Measurements from ENCODE around the gene ELMO1.

The ELMO1 gene

DNA sequence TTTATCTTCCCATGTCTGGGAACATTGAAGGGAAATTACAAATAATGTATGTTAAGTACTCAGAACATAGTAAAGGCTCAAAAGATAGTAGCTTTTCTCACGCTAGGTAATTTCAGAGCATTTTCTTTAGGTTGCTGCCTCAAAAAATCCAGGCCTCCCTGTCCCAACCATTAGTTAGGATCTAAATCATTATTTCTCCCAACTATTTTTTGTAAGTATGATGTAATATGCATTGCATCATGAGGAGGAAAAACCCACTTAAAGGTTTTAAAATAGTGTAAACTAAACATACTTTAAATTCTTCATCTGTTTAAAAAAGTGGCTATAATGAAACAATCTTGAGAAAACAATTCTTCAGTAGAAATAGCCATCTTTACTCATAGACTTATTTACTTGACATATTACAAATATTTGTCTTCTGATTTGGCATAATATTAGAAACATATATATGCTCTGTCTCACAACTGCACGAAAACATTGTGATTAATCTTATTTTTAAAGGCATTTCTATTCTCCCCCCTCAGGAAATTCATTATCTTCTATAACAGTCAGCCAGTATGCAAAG, 329.3 kb downstream of the ELMO1 start:
- no peak for DNase-seq (ENCODE audit: low spot score)

DNA sequence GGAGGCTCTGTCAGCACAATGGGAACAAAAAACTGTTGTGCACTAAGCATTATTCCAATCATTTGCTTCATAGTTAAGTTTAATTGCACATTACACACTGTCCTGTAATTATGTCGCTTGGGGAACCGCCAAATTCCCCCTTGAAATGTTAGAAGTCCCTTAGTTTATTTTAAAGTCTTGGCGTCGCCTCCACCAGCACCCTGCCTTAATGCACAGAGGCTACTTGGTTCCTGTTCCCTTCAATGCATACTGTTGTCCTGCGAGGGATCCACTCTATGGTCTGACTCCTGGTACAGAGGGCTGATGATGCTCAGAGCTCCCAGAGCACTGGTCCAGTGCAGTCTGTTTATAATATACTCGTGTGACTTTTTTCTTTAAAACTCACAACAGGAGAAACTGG, 330.7 kb downstream of the ELMO1 start:
- no peak for DNase-seq (ENCODE audit: low spot score)

DNA sequence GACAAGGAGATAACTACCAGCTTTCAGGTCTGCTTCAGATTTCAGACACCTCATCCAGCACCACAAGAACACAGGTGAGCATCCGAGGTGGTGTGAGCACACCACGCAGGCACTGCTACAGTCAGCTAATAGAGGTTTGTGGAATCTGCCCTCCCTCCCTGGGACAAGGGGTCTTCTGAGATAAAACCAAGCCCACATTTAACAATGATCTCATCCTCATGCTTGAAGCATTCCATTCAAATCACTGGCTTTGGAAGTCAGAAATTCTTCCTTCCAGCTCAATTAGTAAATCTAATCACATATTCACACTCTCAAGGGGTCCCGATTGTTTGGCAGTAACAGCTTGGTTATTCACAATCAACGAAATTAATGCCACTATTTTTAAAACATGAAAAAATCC, 331.4 kb downstream of the ELMO1 start:
- no peak for DNase-seq (ENCODE audit: low spot score)

DNA sequence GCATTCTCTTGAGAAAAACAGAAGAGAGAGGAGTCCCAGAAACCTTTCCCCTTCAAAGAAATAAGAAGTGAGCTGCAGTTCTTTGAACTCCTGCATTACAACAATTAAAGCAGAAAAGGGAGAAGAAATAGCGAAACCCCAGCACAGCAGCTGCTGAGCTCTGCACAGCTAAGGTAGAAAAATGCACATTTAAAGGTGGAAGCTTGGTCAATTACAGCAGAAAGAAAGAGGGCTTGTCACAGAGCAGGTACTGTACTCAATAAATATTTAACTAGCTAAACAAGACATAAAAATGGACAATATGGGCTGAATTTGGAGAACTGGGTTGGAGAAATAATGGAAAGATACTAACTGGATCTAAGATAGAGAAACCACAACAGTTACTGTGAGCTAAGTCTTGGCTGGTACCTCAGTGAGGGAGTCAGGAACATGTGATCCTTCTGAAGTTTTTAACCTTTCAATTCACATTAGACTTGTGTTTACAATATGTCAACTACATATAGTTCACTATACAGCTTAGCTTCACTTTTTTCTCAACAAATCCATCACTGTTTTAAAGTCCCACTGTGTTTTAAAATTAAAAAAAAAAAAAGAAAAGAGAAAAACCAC, 332.5 kb downstream of the ELMO1 start:
- no peak for DNase-seq (ENCODE audit: low spot score)

DNA sequence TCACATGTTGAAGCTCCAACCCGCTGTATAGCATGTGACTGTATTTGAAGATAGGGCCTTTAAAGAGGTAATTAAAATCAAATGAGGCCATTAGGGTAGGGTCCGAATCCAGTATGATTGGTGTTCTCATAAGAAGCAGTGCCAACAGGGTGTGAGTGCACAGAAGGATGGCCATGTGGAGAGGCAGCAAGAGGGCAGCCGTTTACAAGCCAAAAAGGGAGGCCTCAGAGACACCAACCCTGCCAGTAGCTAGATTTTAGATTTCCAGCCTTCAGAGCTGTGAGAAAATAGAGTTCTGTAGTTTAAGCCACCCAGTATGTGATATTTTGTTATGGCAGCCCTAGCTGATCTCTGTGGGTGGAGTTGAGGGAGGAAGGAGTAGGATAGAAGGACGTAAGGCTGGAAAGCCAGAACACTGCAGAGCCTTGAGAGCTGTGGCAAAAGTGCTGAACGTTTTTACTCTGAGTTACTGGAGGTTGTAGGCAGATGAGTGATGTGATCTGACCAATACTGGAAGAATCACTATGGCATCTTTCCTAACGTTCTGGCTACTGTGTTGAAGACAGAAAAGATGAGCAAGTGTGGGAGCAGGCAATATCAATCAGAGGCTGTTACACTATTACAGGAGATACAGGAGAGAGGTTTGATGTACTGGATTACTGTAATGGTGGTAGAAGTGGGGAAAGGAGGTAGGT, 334.9 kb downstream of the ELMO1 start:
- DNase-seq (ENCODE audit: low spot score) = no peak

DNA sequence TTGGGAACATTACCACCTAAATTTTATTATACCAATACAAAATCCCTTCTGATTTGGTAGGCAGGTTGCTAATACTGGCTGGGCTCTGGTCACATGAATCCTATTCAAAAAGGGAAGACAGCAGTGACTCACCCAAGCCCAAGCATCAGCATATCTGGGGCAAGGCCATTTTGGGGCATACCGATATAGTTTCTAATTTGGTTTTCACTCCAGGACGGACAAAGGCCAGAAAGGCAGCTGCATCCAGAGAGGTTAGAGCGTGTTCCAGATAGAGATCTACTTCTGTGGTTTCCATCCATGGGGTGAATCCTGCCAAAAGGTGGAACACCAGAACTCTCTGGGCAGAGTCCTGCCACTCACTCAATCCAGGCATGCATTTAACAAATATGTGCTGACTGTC, 335.8 kb downstream of the ELMO1 start:
- DNase-seq (ENCODE audit: low spot score) = no peak

DNA sequence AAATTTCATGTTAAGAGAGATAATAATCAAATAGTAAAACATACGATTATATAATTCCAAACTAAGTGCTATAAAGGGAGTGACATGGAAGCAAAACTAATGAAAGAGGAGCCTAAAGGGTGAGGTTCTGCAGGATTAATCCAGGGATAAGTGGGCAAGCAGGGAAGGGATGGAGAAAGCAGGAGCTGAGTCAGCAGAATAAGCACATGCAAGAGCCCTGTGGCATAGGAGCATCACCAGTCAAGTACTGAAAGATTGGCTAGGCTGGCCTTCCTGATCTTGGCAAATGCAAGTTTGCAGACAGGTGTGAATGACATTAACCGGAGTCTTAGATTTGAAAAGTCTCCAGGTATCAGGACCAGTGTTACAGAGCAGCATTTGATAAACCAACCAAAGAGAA, 336.4 kb downstream of the ELMO1 start:
- no peak for DNase-seq (ENCODE audit: low spot score)

DNA sequence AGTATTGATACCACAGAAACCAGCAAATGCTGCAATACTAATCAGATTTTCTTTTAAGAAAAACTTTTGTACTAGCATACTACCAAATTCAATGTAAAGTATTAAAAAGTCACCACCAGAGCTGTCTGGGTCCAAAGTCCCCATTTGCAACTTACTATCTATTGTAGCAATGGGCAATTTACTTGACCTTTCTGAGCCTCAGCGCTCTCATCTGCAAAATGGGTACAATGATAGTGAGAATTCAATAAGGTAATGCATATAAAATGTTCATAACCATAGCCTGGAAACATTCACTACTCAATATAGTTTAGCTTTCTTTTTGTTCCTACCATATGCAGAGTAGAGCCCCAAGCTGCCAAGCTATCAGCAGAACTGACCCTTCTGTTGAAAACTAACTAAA, 337.2 kb downstream of the ELMO1 start:
- DNase-seq (ENCODE audit: low spot score) = no peak

DNA sequence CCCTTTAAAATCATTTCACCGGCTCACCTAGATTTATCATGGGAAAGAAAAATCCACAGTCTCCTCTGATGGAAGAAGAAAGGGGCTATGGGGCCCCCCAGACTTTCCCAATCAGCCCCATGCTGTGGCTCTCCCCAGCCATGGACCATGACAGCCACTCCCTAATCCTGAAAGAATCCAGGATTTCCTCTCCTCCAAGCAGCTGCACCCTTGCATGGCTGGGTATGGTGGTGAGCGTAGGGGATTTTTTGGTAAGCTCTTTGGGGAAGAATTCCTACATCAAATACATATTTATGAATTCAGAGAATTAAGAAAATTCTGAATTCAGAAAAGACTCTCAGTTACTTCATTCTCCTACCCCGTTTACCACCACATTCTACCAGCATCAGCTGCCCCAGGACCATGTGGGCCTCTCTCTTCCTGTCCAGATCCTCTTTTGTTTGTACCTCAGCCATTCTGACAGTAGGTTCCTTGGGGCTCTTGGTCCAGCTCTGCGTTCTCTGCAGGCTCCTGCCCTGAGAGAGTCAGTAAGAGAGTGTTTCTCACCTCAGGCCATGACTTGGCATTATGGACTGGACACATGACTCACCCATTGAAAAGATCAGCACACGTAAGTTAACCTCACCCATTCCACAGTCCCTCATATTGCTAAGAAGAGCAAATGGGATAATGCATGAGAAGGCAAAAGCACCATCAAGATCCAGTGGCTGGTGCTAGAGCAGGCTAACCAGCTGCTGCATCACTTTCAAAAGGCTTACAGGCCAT, 337.8 kb downstream of the ELMO1 start:
- DNase-seq (ENCODE audit: low spot score) = no peak

DNA sequence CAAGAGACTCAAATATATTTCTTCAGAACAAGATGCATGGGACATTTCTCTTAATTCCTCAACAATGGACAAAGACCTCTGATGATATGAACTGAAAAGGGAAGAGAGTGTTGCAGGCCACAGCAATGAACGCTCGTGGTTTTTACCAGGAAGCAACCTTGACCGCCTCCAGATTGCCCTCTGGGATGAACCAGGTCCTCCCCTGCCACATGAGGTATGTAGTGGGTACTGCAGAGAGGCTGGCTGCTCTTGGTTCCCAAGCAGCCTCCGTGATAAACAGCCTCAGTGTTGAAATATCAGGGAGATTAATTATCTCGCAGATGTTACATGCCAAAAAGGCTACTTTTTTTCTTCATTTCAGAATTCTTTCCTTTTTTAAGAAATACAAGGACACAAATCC, 338.8 kb downstream of the ELMO1 start:
- DNase-seq (ENCODE audit: low spot score) = no peak

DNA sequence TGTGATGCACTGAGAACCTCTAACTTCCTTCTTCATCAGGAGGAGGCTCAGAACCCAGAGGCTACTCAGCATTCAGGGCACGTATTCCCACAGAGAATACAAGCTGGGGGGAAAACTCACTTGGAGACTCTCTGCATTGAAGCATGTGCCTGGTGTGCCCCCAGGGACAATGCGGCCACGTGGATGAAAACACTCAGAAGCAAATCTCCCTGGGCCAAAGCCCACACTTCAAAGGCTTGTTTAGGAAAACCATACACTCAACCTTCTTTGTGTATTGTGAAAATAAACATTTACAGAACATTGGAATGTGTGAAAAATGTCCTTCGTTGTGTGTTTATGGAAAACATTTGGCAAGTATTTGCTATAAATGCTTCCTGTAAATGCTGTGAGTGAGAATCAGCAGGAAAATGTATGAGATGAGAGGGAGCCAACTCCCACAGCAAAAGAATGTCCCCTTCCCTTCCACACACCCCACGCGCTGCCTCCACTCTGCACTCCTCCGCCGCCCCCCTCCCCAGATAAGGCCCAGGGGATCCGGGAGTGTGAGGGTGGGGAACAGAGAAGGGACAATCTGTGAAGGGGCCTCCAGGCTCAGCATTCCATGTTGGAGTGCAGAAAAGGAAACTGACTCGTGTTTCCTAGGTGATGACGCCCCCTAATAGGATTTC, 339.5 kb downstream of the ELMO1 start:
- DNase-seq (ENCODE audit: low spot score) = no peak

DNA sequence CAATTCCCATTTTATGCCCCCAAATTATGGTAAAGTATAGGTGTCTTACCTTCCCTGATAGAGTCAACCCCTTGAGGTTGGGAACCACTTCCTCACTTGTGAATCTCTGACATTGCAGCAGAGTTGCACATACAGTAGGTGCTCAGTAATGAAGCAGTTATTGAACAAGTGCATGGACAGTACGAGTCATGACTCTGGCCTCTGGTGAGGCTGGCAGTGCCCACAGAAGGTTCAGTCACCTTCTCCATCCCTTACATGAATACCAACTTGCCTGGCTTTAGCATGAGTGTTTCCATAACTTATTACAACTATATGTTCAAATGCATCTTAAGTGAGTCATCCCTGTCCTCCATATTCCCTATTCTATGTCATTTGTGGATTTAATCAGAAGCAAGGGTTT, 340.0 kb downstream of the ELMO1 start:
- DNase-seq (ENCODE audit: low spot score) = no peak

DNA sequence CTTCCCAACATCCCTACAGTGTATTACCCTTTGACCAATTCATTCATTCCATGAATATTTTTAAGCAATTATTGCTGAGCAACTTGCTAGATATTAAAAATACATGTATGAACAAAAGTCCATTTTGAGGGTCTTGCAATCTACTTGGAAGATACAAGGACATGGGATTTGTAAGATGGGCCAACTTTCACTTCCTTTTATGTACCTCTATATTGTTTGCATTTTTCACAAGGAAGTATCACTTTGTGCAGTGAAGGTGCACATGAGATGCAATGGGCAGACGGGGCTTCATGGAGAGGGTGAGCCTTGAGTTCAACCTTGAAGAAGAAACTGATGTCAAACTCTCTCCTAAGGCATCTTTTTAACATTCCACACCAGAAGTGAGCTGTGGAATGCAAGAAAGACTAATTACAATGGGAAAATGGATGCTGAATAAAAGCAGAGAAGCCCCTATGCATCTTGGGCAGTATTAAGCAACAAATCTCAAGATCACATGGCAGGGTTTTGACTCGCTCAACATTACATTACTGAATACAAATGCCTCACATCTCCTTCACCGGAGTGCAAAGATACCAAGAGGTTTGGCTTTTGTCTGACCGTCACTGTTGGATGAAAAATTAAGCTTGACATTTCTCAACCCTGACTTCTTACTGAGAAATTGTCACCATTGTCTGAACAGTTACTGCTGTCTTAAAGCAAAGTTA, 341.5 kb downstream of the ELMO1 start:
- no peak for DNase-seq (ENCODE audit: low spot score)

DNA sequence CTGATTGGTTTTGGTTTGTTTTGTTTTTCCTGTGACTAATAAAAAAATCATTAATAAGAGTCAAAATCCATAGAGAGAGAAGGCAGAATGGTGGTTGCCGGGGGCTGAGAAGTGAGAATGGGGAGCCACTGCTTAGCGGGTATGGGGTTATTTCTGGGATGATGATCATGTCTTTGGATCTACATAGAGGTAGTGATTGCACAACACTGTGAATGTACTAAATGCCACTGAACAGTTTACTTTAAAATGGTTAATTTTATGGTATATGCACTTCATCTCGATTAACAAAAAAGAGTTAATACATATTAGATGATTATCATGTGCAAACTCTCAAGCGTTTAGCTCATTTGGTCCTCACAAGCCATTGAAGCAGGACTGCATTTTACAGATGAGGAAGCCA, 342.9 kb downstream of the ELMO1 start:
- no peak for DNase-seq (ENCODE audit: low spot score)

DNA sequence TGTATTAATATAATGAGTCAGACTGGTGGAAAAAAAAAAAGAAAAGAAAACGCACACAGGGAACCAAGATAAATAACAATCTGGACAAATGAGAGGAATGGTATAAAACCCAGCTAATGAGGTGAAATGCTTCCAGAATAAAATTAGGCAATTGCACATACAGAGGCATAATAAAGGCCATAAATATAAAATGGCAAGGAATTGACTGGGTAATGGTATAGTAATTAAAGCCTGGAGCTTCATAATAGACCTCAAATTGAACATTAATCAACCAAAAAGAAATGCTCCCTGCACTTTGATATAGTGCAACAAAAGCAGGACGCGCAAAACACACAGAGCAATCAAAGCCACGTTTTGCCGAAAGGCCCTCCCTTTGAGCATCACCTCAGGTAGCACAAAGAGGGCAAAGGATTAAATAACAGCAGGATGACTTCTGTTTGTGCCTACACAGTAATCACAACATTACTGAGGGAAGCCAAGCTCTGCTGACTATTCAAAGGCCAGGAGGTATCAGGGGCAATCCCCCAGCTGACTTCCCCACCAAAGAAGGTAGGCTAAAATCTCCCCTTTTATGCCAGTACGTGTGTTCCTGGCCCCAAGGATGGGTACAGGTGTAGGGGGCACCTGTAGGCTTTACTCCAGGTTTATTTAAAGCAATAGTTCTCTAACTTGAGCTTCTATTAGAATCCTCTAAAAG, 343.7 kb downstream of the ELMO1 start:
- DNase-seq (ENCODE audit: low spot score) = no peak

DNA sequence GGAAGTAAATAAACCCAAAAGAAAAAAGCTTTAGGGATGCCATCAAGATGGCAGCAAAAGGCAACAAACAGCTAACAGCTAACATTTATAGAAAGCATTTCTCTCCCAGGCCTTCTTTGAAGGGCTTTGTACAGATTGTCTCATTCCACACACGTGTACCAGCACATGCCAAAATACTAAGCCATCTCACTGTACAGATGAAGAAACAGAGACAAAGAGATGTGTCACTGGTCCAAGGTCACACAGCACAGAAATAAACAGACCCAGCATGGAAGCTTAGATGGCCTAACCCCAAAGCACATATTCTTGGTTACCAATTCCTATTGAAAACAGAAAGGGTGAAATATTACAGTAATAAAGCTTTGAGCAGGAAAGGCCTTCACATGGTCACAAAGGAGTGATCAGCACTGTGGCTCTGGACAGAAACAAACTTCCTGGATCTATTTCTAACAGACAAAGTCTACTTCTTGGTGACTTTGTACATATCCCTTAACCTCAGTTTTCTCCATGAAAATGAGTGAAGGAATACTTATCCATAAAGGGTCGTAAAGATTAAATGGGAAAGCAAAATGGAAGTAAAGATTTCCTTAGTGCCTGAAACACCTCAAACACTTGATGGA, 346.0 kb downstream of the ELMO1 start:
- DNase-seq (ENCODE audit: low spot score) = no peak

DNA sequence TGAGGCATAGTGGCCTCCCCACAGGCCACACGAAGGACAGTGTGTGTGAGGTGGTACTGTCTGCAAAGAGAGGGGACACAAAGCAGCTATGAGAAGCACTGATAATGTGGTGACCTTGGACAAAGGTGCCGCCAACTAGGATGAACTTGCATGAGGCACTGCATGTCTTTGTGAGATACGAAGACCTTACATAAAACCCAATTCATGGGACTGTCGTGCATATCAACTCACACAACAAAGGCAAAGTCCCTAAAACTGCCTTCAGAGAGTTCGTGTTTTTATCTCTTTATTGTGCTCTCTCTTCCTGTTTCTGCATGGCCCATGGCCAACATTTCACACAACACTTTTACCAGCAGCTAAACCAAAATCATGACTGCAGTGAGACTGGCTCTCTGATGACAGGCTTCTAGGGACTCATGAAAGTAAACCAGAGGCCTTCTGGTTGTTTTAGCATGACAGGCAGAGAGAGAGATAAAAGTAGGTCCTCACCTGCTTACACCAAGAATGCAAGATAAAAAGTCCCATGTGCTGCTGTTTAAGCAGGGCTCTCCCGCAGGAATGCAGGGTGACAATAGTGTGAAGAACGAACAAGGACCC, 347.8 kb downstream of the ELMO1 start:
- DNase-seq (ENCODE audit: low spot score) = no peak

DNA sequence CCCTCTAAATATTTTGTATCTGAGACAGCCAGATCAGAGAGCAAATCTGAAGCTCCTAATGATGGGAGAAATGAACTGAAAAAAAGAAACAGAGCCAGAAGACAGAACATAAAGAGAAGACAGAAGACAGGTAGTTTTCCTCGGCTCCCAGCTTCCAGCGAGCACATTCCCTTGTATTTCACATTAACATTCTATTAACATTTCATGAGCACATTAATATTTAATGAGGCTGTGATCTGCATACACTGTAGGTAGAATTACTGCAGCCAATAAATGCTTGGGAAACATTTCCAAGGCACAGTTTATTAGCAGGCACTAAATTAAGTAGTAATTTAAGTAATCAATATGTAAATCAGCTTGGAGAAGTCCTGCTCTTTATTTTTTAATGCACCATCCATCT, 349.9 kb downstream of the ELMO1 start:
- DNase-seq (ENCODE audit: low spot score) = no peak

DNA sequence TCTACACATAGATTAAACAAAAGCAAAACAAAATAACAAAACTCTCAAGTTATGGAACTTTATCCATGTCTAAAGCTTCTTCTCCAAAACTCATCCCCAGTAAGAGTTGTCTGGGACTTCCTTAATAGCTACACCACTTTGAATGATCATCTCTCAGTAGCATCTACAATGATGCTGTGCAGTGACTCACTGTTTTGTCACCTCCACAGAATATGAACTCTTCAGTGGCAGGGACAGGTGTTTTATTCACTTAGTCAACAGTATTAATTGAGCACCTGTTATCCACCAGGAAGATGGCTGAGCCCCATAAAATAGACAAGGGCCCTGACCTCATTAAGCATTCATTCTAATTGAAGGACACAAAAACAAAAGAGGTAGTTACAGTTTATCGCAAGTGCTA, 350.7 kb downstream of the ELMO1 start:
- no peak for DNase-seq (ENCODE audit: low spot score)

DNA sequence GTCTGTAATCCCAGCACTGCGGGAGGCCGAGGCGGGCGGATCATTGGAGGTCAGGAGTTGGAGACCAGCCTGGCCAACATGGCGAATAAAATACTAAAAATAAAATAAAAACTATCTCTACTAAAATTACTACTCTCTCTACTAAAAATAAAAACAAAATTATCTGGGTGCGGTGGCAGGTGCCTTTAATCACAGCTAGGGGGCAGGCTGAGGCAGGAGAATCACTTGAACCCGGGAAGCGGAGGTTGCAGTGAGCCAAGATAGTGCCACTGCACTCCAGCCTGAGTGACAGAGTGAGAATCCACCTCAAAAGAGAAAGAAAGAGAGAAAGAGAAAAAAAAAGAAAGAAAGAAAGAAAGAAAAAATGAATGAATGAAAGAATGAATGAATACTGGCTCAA, 351.4 kb downstream of the ELMO1 start:
- DNase-seq (ENCODE audit: low spot score) = no peak
